Lung (tissue), 12 donors: ENCODE data around the gene EXOSC6. TPM values are rescaled to one million over a fixed set of nuclear protein-coding genes. Genes with fewer than 3 reads are reported as not detected.
A peak's percentile ranks its signal among the peaks of the same experiment; 100 is the strongest.
"Not testable (repeated sequence)": the region's sequence is repeated elsewhere in the genome, so short reads cannot be mapped to it uniquely, and the experiment has no call there.

Experiments used
- ATAC-seq: fragments of 200-7000 bp; cut with Tn5 transposase; one replicate; pipeline ENCODE4 v1.9.1; 2020; ENCODE audit warnings: moderate number of reproducible peaks; ENCODE audit not compliant: insufficient read depth, low FRiP score
- DNase-seq, 3 donors: peaks; one replicate each; pipeline ENCODE4 v3.0.0-alpha.2; 2013 to 2017
- H3K27ac ChIP-seq, 2 donors: one replicate each; pipeline ENCODE4 v1.5.1; 2013; ENCODE audit warnings: mild to moderate bottlenecking in 2 of 2, moderate library complexity in 2 of 2, control low read depth in 1 of 2, inconsistent platforms in 1 of 2, low read depth in 1 of 2, low read length in 1 of 2
- H3K27me3 ChIP-seq, 3 donors: one replicate each; pipeline ENCODE4 v1.5.1; 2013; ENCODE audit warnings: low read length in 2 of 3; ENCODE audit not compliant: control insufficient read depth in 3 of 3, insufficient read depth in 3 of 3
- H3K36me3 ChIP-seq, 4 donors: one replicate each; pipeline ENCODE4 v1.5.1; 2013; ENCODE audit warnings: low read length in 4 of 4, mild to moderate bottlenecking in 1 of 4, moderate library complexity in 1 of 4; ENCODE audit not compliant: control insufficient read depth in 4 of 4, insufficient read depth in 4 of 4
- H3K4me1 ChIP-seq, 5 donors: one replicate each; pipeline ENCODE4 v1.5.1; 2013; ENCODE audit warnings: low read length in 5 of 5, mild to moderate bottlenecking in 2 of 5, moderate library complexity in 1 of 5; ENCODE audit not compliant: control insufficient read depth in 5 of 5, insufficient read depth in 5 of 5
- H3K4me3 ChIP-seq: one replicate; pipeline ENCODE4 v1.5.1; 2013; ENCODE audit warnings: mild to moderate bottlenecking, control low read depth, moderate library complexity
- H3K9ac ChIP-seq, 2 donors: one replicate each; pipeline ENCODE4 v1.5.1; 2013; ENCODE audit warnings: low read length in 2 of 2, control low read depth in 1 of 2; ENCODE audit not compliant: insufficient read depth in 1 of 2
- H3K9me3 ChIP-seq, 4 donors: one replicate each; pipeline ENCODE4 v1.5.1; 2013; ENCODE audit warnings: low read length in 3 of 4, mild to moderate bottlenecking in 1 of 4, moderate library complexity in 1 of 4; ENCODE audit not compliant: control insufficient read depth in 4 of 4, insufficient read depth in 3 of 4
- WGBS, 2 donors: extraction: QIAGEN DNeasy Blood & Tissue Kit; methylation state at CpG; one replicate each; pipeline ENCODE4 v1.1.7; 2013; 5-methylcytosine and 5-hydroxymethylcytosine counted together
- polyA plus RNA-seq, 2 donors: library from polyadenylated mRNA; stranded (reverse); fragments of 200-250 nt; gene quantifications; one replicate each; pipeline ENCODE4 v1.2.1, GENCODE V29; 2013
- total RNA-seq, 2 donors: library from RNA; depleted of rRNA in 1 of 2; stranded (reverse); fragments of >200 nt in 1 of 2; gene quantifications; one replicate each; pipeline ENCODE4 v1.2.1, GENCODE V29; 2014 to 2021
- TF ChIP-seq, protein P1 (sequence below): IDR thresholded peaks from 2 replicates; pipeline ENCODE4 v1.5.1; 2012; ENCODE audit warnings: mild to moderate bottlenecking; ENCODE audit errors: control extremely low read depth, extremely low read depth
- donor health status: control.
- donor health status: control.
- donor health status: Bipolar disorder and iron deficiency.
- donor health status: healthy.
- donor health status: DM: yes; HTN: yes; CAD: no.

Gene EXOSC6
- total and polyA plus RNA-seq, 4 donors: 7.1 to 28.0 (median 22.7) TPM

- ATAC-seq (no peak), DNase-seq (no peak)
- TF ChIP-seq, protein P1, sequence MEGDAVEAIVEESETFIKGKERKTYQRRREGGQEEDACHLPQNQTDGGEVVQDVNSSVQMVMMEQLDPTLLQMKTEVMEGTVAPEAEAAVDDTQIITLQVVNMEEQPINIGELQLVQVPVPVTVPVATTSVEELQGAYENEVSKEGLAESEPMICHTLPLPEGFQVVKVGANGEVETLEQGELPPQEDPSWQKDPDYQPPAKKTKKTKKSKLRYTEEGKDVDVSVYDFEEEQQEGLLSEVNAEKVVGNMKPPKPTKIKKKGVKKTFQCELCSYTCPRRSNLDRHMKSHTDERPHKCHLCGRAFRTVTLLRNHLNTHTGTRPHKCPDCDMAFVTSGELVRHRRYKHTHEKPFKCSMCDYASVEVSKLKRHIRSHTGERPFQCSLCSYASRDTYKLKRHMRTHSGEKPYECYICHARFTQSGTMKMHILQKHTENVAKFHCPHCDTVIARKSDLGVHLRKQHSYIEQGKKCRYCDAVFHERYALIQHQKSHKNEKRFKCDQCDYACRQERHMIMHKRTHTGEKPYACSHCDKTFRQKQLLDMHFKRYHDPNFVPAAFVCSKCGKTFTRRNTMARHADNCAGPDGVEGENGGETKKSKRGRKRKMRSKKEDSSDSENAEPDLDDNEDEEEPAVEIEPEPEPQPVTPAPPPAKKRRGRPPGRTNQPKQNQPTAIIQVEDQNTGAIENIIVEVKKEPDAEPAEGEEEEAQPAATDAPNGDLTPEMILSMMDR: no peak
- H3K36me3 ChIP-seq: peaks cover 0 to 1% (median 0%) of the 10 kb centered on the region in 4 donors
- H3K9ac ChIP-seq: no peak overlapping the region
- no peaks in the 10 kb centered on the region for H3K27me3 ChIP-seq
- H3K4me3 ChIP-seq: no peak overlapping the region
- H3K4me1 ChIP-seq: peaks cover 0 to 6% (median 0%) of the 10 kb centered on the region in 5 donors
- no peaks in the 10 kb centered on the region for H3K9me3 ChIP-seq
- no peak overlapping the region for H3K27ac ChIP-seq
These were observed 39.3 kb upstream of the EXOSC6 start for GRCh38 chr16:70290949-70291519.

- no peaks in the 10 kb centered on the region for H3K9me3 ChIP-seq
- DNase-seq: peak; percentile 98 to 100 (median 100)
- H3K36me3 ChIP-seq: peaks cover 0 to 2% (median 0%) of the 10 kb centered on the region in 4 donors
- H3K9ac ChIP-seq: peak within 1 kb of the TSS; percentile 88 to 95
- WGBS, 2 donors: 2 to 3% methylated on average over 48 to 53 of the region's 53 CpGs
- peak; percentile 99 for ATAC-seq
- H3K4me1 ChIP-seq: peaks cover 0 to 6% (median 0%) of the 10 kb centered on the region in 5 donors
- TF ChIP-seq, protein P1: no peak
- no peaks in the 10 kb centered on the region for H3K27me3 ChIP-seq
- H3K27ac ChIP-seq: peak within 1 kb of the TSS; percentile 89 to 98
- peak within 1 kb of the TSS; percentile 84 for H3K4me3 ChIP-seq
These were observed 37.7 kb upstream of the EXOSC6 start, which contains the start of gene AARS1 for GRCh38 chr16:70289229-70290094. AARS1 (minus strand) TSS chr16:70289506; CDS start chr16:70282763, 6,743 bp downstream.

DNA sequence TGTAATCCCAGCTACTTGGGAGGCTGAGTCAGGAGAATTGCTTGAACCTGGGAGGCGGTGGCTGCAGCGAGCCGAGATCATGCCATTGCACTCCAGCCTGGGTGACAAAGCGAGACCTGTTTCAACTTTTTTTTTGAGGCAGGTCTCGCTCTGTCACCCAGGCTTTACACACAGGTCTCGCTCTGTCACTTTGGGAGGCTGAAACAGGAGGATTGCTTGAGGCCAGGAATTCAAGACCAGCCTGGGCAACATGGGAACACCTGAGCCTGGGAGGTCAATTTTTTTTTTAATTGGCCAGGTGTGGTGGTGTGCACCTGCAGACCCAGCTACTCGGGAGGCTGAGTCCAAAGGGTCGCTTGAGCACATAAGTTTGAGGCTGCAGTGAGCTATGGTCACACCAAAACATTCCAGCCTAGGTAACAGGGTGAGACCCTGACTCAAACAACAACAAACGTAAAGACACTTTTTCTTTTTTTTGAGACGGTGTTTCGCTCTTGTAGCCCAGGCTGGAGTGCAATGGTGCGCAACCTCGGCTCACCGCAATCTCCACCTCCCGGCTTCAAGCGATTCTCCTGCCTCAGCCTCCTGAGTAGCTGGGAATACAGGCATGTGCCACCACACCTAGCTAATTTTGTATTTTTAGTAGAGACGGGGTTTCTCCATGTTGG, 35.7 kb upstream of the EXOSC6 start:
- not testable (repeated sequence) for H3K4me1 ChIP-seq, H3K9ac ChIP-seq, H3K9me3 ChIP-seq, DNase-seq, H3K4me3 ChIP-seq, H3K36me3 ChIP-seq, ATAC-seq, H3K27me3 ChIP-seq
- H3K27ac ChIP-seq: peak overlapping the region in 1 of 2 donors; percentile 22
- 94 to 95% methylated on average over 17 of the region's 17 CpGs for WGBS, 2 donors

DNA sequence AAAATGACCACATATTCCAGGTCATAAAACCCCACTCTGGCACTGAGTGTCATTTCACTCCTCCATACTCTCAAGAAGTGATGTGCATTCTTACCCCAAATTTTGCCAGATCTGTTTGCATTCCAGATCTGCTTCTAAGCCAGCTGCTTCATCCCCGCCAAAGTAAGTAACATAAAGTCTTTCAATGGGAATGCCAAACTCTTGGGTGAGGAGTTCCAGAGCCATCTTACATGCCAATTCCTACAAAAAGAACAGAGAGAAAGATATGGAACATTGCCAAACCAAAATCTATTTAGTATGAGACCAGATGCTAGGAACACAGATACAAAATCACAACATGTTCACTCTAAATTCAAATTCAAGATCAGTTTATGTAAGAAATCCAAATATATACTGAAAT, 24.7 kb upstream of the EXOSC6 start:
- WGBS, 2 donors: 93 to 97% methylated on average over 1 of the region's 1 CpG
- Histone ChIP-seq H3K27me3 (no peaks in the 10 kb centered on the region), H3K27ac (no peak overlapping the region), H3K4me1 (peaks cover 0 to 1% (median 0%) of the 10 kb centered on the region in 5 donors), H3K9ac (no peak overlapping the region), H3K36me3 (peaks cover 23 to 46% (median 42%) of the 10 kb centered on the region in 4 donors), H3K4me3 (no peak overlapping the region), H3K9me3 (no peaks in the 10 kb centered on the region)
- TF ChIP-seq, protein P1: no peak
- DNase-seq (no peak), ATAC-seq (no peak)
